GM12878 (cell line): ENCODE measurements around the gene ZMYM3. TPM values are rescaled to one million over a fixed set of nuclear protein-coding genes. Genes with fewer than 3 reads are reported as not detected.
A peak's percentile ranks its signal among the peaks of the same experiment; 100 is the strongest.

Experiments used
- ATAC-seq: fragments of 200-7000 bp; cut with Tn5 transposase; 3 replicates; pipeline ENCODE4 v1.9.1; 2020; ENCODE audit warnings: mild to moderate bottlenecking, moderate library complexity
- BruUV-seq: library from RNA; stranded (reverse); fragments of 400-500 nt; replicated peaks from 2 replicates; lab custom pipeline; 2021; lab: Mats Ljungman, UMichigan
- CTCF ChIA-PET: fragments of 300-600 bp; sonication (Branson Sonifier 250); formaldehyde crosslinking; extraction: SDS; loops from one replicate; lab custom pipeline; 2021; ENCODE audit warnings: inconsistent platforms; lab: Yijun Ruan, JAX
- POLR2A ChIA-PET: fragments of 350-600 bp; formaldehyde crosslinking; extraction: SDS; loops from one replicate; lab custom pipeline; 2021; ENCODE audit warnings: inconsistent platforms; lab: Charles Lee
- RAD21 ChIA-PET: fragments of 300-600 bp; sonication (Branson Sonifier 250); formaldehyde crosslinking; loops from one replicate; lab custom pipeline; 2023; ENCODE audit warnings: antibody characterized with exemption; ENCODE audit not compliant: unreplicated experiment; lab: Charles Lee
- SMC1A ChIA-PET: fragments of 300-600 bp; sonication (Branson Sonifier 250); formaldehyde crosslinking; loops from one replicate; lab custom pipeline; 2023; ENCODE audit not compliant: unreplicated experiment, uncharacterized antibody; lab: Charles Lee
- DNase-seq: peaks from one replicate; pipeline ENCODE4 v3.0.0-alpha.2; 2011; ENCODE audit warnings: low read depth, low spot score
- FAIRE-seq: peaks from 3 replicates; lab custom pipeline; 2011; peaks lifted over from hg19 to GRCh38; lab: Jason Lieb, UNC
- H2AFZ ChIP-seq: 2 replicates; pipeline ENCODE4 v1.6.0; 2011; ENCODE audit warnings: low read depth, low read length, control low read depth; ENCODE audit not compliant: control insufficient read depth
- H3K27ac ChIP-seq: 2 replicates; pipeline ENCODE4 v1.5.1; 2011; ENCODE audit warnings: control low read depth; ENCODE audit not compliant: control insufficient read depth, insufficient read depth
- H3K27me3 ChIP-seq, 2 experiments: replicated peaks in 1 of 2; 2 replicates each; pipeline versions ENCODE4 v1.6.0 to v1.6.1; 2011; ENCODE audit warnings: low read length in 1 of 2; ENCODE audit not compliant: control insufficient read depth in 2 of 2, insufficient read depth in 2 of 2
- H3K36me3 ChIP-seq, 2 experiments: 2 replicates each; pipeline ENCODE4 v1.5.1; 2011; ENCODE audit warnings: low read length in 1 of 2; ENCODE audit not compliant: control insufficient read depth in 2 of 2, insufficient read depth in 2 of 2
- H3K4me1 ChIP-seq: 2 replicates; pipeline ENCODE4 v1.6.1; 2011; ENCODE audit warnings: mild to moderate bottlenecking, low read length, moderate library complexity, mixed read lengths; ENCODE audit not compliant: control insufficient read depth, insufficient read depth
- H3K4me2 ChIP-seq: 2 replicates; pipeline ENCODE4 v1.6.0; 2011; ENCODE audit warnings: control low read depth; ENCODE audit not compliant: control insufficient read depth, insufficient read depth
- H3K4me3 ChIP-seq: fragments of 200-600 bp; sonication (generic); 2 replicates; pipeline ENCODE4 v1.5.1; 2016
- H3K79me2 ChIP-seq: 2 replicates; pipeline ENCODE4 v1.6.0; 2011; ENCODE audit warnings: low read length; ENCODE audit not compliant: control insufficient read depth, insufficient read depth
- H3K9ac ChIP-seq: 2 replicates; pipeline ENCODE4 v1.8.0; 2011; ENCODE audit warnings: low read length, control low read depth, mixed read lengths; ENCODE audit not compliant: control insufficient read depth, insufficient read depth
- H3K9me3 ChIP-seq: replicated peaks from 3 replicates; pipeline ENCODE4 v1.5.1; 2011; ENCODE audit warnings: mild to moderate bottlenecking, low read length; ENCODE audit not compliant: control insufficient read depth, insufficient read depth
- H4K20me1 ChIP-seq: 2 replicates; pipeline ENCODE4 v1.6.0; 2011; ENCODE audit not compliant: control insufficient read depth, insufficient read depth
- BHLHE40 ChIP-seq, 2 experiments: fragments of 450-650 bp in 1 of 2; IDR thresholded peaks; 2 replicates each; pipeline ENCODE4 v1.6.1; 2011 to 2017; ENCODE audit warnings: low read depth in 2 of 2, borderline replicate concordance in 1 of 2, improper control_type of control experiment in 1 of 2, low read length in 1 of 2, mild to moderate bottlenecking in 1 of 2
- CHD1 ChIP-seq: IDR thresholded peaks from 2 replicates; pipeline ENCODE4 v1.6.1; 2012; ENCODE audit warnings: low read depth, low read length, improper control_type of control experiment
- CREB1 ChIP-seq: IDR thresholded peaks from 2 replicates; pipeline ENCODE4 v1.6.1; 2012; ENCODE audit warnings: low read depth, mild to moderate bottlenecking, inconsistent platforms
- CREM ChIP-seq: IDR thresholded peaks from 2 replicates; pipeline ENCODE4 v1.6.1; 2014; ENCODE audit warnings: antibody characterized with exemption, low read depth
- JUNB ChIP-seq: IDR thresholded peaks from 2 replicates; pipeline ENCODE4 v1.6.1; 2016; ENCODE audit warnings: antibody characterized with exemption, mild to moderate bottlenecking
- KAT2A ChIP-seq: conservative IDR thresholded peaks from 2 replicates; pipeline ENCODE4 v1.6.1; 2011; ENCODE audit warnings: low read depth, low read length; ENCODE audit not compliant: control insufficient read depth
- NBN ChIP-seq: fragments of 450-650 bp; IDR thresholded peaks from 2 replicates; pipeline ENCODE4 v1.6.1; 2016
- NFYA ChIP-seq: IDR thresholded peaks from 2 replicates; pipeline ENCODE4 v1.6.1; 2011; ENCODE audit warnings: low read depth, mild to moderate bottlenecking, low read length, improper control_type of control experiment, borderline replicate concordance
- POLR2AphosphoS5 ChIP-seq: IDR thresholded peaks from 2 replicates; pipeline ENCODE4 v1.6.1; 2011; ENCODE audit warnings: mild to moderate bottlenecking, low read length, inconsistent platforms
- RB1 ChIP-seq: fragments of 450-650 bp; formaldehyde crosslinking; IDR thresholded peaks from 2 replicates; pipeline ENCODE4 v1.6.1; 2017; ENCODE audit warnings: mild to moderate bottlenecking, borderline replicate concordance
- RCOR1 ChIP-seq: conservative IDR thresholded peaks from 2 replicates; pipeline ENCODE4 v1.6.1; 2012; ENCODE audit warnings: low read depth, low read length, improper control_type of control experiment
- RUNX3 ChIP-seq: IDR thresholded peaks from 2 replicates; pipeline ENCODE4 v1.6.1; 2012; ENCODE audit warnings: low read length, inconsistent platforms
- SP1 ChIP-seq: IDR thresholded peaks from one replicate; pipeline ENCODE4 v1.6.1; 2011; ENCODE audit warnings: low read depth, low read length
- ZBTB40 ChIP-seq: fragments of 450-650 bp; IDR thresholded peaks from 2 replicates; pipeline ENCODE4 v1.6.1; 2016; ENCODE audit warnings: mild to moderate bottlenecking, moderate library complexity, borderline replicate concordance
- ZNF207 ChIP-seq: fragments of 450-650 bp; IDR thresholded peaks from 2 replicates; pipeline ENCODE4 v1.6.1; 2014; ENCODE audit warnings: antibody characterized with exemption, mild to moderate bottlenecking, borderline replicate concordance
- WGBS: methylation state at CpG from one replicate; pipeline ENCODE4 v1.1.6; 2016; ENCODE audit warnings: low lambda C conversion rate; ENCODE audit not compliant: insufficient replicate concordance, insufficient coverage; ENCODE audit errors: missing lambda C conversion rate; 5-methylcytosine and 5-hydroxymethylcytosine counted together
- in situ Hi-C: fragments of 300-500 bp; cut with MboI; formaldehyde crosslinking; loops from 9 replicates; pipeline ENCODE4 v1.14.3; 2018; ENCODE audit warnings: mixed read lengths
- intact Hi-C: fragments of 100-400 bp; cut with micrococcal nuclease; formaldehyde crosslinking; loops from one replicate; pipeline ENCODE4 v1.14.2; 2022; ENCODE audit not compliant: unreplicated experiment
- polyA plus RNA-seq, 11 experiments: library from polyadenylated mRNA; depleted of rRNA in 4 of 11; unstranded in 6 of 11; stranded (reverse) in 5 of 11; fragments of >200 nt; fragmentation: Nextera tagmentation in 4 of 11; fragmentation: Illumina TruSeq in 1 of 11; extraction: Ambion mirVana in 4 of 11; extraction: Trizol in 1 of 11; gene quantifications; 1 replicate in 1 of 11; 2 replicates in 10 of 11; pipeline versions ENCODE4 v1.2.1 to v1.2.3, GENCODE V29; 2011 to 2016; ENCODE audit warnings: inconsistent platforms in 2 of 11, missing spikeins in 2 of 11, low read depth in 1 of 11
- total RNA-seq, 4 experiments: library from RNA; depleted of rRNA in 3 of 4; stranded (reverse); fragments of >200 nt in 3 of 4; fragmentation: Illumina TruSeq in 1 of 4; extraction: Trizol in 1 of 4; gene quantifications; 2 replicates each; pipeline versions ENCODE4 v1.2.1 to v1.2.3, GENCODE V29; 2013 to 2021
- TF ChIP-seq, protein P1 (sequence below): IDR thresholded peaks from 2 replicates; pipeline ENCODE4 v1.6.1; 2012; ENCODE audit warnings: mild to moderate bottlenecking, low read depth, low read length
- TF ChIP-seq, protein P2 (sequence below): IDR thresholded peaks from 2 replicates; pipeline ENCODE4 v1.6.1; 2012; ENCODE audit warnings: low read depth, low read length, improper control_type of control experiment

The ZMYM3 gene
- total and polyA plus RNA-seq, 10 of the 15 experiments (the other 5 are each of a cell fraction or from before 2014, with no cell fraction given), result 2.3 to 28.1 (median 12.3) TPM

GRCh38 chrX:71241301-71241700 is 12.6 kb downstream of the ZMYM3 start (continued):
- TF ChIP-seq, protein P1, sequence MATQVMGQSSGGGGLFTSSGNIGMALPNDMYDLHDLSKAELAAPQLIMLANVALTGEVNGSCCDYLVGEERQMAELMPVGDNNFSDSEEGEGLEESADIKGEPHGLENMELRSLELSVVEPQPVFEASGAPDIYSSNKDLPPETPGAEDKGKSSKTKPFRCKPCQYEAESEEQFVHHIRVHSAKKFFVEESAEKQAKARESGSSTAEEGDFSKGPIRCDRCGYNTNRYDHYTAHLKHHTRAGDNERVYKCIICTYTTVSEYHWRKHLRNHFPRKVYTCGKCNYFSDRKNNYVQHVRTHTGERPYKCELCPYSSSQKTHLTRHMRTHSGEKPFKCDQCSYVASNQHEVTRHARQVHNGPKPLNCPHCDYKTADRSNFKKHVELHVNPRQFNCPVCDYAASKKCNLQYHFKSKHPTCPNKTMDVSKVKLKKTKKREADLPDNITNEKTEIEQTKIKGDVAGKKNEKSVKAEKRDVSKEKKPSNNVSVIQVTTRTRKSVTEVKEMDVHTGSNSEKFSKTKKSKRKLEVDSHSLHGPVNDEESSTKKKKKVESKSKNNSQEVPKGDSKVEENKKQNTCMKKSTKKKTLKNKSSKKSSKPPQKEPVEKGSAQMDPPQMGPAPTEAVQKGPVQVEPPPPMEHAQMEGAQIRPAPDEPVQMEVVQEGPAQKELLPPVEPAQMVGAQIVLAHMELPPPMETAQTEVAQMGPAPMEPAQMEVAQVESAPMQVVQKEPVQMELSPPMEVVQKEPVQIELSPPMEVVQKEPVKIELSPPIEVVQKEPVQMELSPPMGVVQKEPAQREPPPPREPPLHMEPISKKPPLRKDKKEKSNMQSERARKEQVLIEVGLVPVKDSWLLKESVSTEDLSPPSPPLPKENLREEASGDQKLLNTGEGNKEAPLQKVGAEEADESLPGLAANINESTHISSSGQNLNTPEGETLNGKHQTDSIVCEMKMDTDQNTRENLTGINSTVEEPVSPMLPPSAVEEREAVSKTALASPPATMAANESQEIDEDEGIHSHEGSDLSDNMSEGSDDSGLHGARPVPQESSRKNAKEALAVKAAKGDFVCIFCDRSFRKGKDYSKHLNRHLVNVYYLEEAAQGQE, result no peak
- TF ChIP-seq KAT2A, result no peak
- TF ChIP-seq ZBTB40, result no peak

- Histone ChIP-seq H3K27ac (no peak overlapping the region), H2AFZ (no peak overlapping the region), H4K20me1 (no peaks in the 10 kb centered on the region), H3K4me3 (no peak overlapping the region), H3K27me3 (no peaks in the 10 kb centered on the region), H3K4me2 (no peak overlapping the region), H3K79me2 (no peaks in the 10 kb centered on the region), H3K4me1 (no peaks in the 10 kb centered on the region), H3K9me3 (no peaks in the 10 kb centered on the region), H3K36me3 (no peaks in the 10 kb centered on the region; a peak in 1 of 4 replicates), H3K9ac (no peak overlapping the region)
- TSS peak; percentile 84 for BruUV-seq
- POLR2A ChIA-PET, result no interaction called here
- RAD21 ChIA-PET, result no interaction called here
- FAIRE-seq (no peak), DNase-seq (no peak), ATAC-seq (no peak)
- WGBS, result 91% methylated on average over 3 of the region's 3 CpGs
- CTCF ChIA-PET, result no interaction called here
- intact Hi-C loops (no loop called here), in situ Hi-C loops (no loop called here)
- SMC1A ChIA-PET, result no interaction called here
- no peak for TF ChIP-seq RB1
- no peak for TF ChIP-seq RCOR1
- no peak for TF ChIP-seq JUNB
- TF ChIP-seq, protein P2, sequence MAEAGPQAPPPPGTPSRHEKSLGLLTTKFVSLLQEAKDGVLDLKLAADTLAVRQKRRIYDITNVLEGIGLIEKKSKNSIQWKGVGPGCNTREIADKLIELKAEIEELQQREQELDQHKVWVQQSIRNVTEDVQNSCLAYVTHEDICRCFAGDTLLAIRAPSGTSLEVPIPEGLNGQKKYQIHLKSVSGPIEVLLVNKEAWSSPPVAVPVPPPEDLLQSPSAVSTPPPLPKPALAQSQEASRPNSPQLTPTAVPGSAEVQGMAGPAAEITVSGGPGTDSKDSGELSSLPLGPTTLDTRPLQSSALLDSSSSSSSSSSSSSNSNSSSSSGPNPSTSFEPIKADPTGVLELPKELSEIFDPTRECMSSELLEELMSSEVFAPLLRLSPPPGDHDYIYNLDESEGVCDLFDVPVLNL, result no peak
- TF ChIP-seq NFYA, result no peak
- TF ChIP-seq CREB1, result no peak
- no peak for TF ChIP-seq SP1
- no peak for TF ChIP-seq POLR2AphosphoS5
- TF ChIP-seq CHD1, result no peak
- TF ChIP-seq CREM, result no peak
- no peak for TF ChIP-seq ZNF207
- no peak for TF ChIP-seq NBN
- TF ChIP-seq RUNX3, result no peak
- no peak for TF ChIP-seq BHLHE40 (IDR thresholded peaks at IDR 0.05; ENCODE audit: borderline replicate concordance in 1 of 2, low read depth in 2 of 2, low read length in 1 of 2)
Measured at GRCh38 chrX:71239781-71240180, 14.2 kb downstream of the ZMYM3 start.
